ENCODE data around the gene CCDC85C. TPM values are rescaled to one million over a fixed set of nuclear protein-coding genes. Genes with fewer than 3 reads are reported as not detected.

CCDC85C gene
- total and polyA plus RNA-seq, 7 donors, result 1.8 to 21.0 (median 7.9) TPM

Other genes starting within 250 kb of the CCDC85C start
- 100 to 1,000 TPM in 3 of 4 donors, 10 to 100 TPM in 1; 88.6 to 128 (median 125) TPM for gene SETD3, start 123.3 kb downstream of the CCDC85C start, total RNA-seq
- 100 to 1,000 TPM in 2 of 3 donors, 10 to 100 TPM in 1; 84.0 to 177 (median 113) TPM for gene SETD3, start 123.3 kb downstream of the CCDC85C start, polyA plus RNA-seq
- gene CCNK, start 122.8 kb downstream of the CCDC85C start, total RNA-seq, result 10 to 100 TPM; 31.1 to 53.2 (median 42.4) TPM
- 10 to 100 TPM; 17.6 to 44.5 (median 27.7) TPM for gene CCNK, start 122.8 kb downstream of the CCDC85C start, polyA plus RNA-seq
- under 1 TPM; 0.32 to 0.86 (median 0.62) TPM for gene HHIPL1, start 40.9 kb upstream of the CCDC85C start, total RNA-seq
- gene HHIPL1, start 40.9 kb upstream of the CCDC85C start, polyA plus RNA-seq, result under 1 TPM; 0.12 to 0.18 (median 0.17) TPM
- 1 to 10 TPM in 1 of 4 donors, under 1 TPM in 3; 0.50 to 1.5 (median 0.83) TPM for gene CYP46A1, start 80.1 kb upstream of the CCDC85C start, total RNA-seq
- gene CYP46A1, start 80.1 kb upstream of the CCDC85C start, polyA plus RNA-seq, result under 1 TPM; 0.09 to 0.35 (median 0.26) TPM
- 10 to 100 TPM in 2 of 4 donors, 1 to 10 TPM in 2; 6.9 to 40.4 (median 11.5) TPM for gene EML1, start 189.2 kb upstream of the CCDC85C start, total RNA-seq
- 10 to 100 TPM in 1 of 3 donors, 1 to 10 TPM in 2; 3.1 to 11.2 (median 3.4) TPM for gene EML1, start 189.2 kb upstream of the CCDC85C start, polyA plus RNA-seq